HG03442 (cell line): ENCODE data around the gene VWDE.
"Not testable (repeated sequence)": the region's sequence is repeated elsewhere in the genome, so short reads cannot be mapped to it uniquely, and the experiment has no call there.

ENCODE experiments used
- ATAC-seq: cut with Tn5 transposase; IDR thresholded peaks from one replicate; pipeline ENCODE4 v1.9.1; 2021; ENCODE audit warnings: mild to moderate bottlenecking, moderate library complexity; ENCODE audit not compliant: unreplicated experiment

Gene VWDE

DNA sequence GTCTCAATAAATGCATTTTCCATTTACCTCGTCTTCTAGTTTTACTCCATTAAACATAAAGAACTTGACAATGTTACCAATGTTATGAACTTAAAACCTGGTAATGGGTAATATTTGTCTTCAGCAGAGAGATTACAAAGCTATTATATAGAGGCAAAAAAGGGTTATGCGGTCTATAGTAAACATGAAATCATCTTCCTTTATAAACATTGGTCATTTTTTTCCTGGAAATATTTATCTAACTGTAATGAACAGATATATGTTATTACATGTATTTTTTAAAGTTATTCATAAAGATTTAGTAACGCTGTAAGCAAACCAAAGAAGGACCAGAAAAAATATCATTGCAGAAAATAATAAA, 1.3 kb downstream of the VWDE start:
- no peak for ATAC-seq

DNA sequence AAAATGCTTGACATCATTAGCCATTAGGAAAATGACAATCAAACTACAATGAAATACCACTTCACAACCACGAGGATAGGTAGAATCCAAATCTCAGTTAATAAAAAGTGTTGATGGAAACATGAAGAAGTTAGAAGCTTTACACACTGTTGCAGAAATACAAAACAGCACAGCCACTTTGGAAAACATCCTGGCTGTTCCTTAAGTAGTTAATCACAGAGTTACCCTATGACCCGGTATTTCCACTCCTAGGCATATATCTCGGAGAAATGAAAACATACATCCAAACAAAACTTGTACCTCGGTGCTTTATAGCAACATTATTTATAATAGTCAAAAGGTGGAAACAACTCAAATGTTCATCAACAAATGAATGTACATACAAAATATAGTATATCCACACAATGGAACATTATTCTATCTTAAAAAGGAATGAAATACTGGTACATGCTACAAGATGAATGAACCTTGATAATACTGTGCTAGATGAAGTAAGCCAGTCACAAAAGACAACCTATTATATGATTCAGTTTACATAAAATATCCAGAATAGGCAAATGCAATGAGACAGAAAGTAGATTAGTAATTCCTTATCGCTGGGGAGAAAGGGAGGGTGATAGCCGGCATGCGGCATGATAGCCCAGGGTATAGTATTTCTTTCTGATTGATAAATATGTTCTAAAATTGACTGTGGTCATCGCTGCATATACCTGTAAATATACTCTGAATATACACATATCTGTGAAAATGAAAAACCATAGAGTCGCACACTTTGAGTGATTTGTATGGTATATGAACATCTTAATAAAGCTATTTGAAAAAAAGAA, 1.9 kb downstream of the VWDE start:
- ATAC-seq: no peak

DNA sequence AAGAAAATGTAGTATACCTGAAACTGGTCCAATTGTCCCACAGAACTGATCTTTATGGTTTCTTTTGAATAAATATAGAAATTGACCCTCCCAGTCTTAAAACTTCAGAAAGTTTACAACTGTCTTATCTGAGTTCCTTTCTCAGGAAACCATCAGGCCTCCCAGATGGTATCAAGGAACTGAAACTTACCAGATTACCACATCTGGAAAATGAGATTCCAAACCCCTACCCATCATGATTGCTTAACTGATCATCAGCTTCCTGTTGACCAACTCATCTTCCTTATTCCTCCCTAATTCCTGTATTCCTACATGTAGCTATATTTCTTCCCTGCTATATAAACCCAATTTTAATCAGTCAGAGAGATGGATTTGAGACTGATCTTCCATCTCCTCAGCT, 5.5 kb downstream of the VWDE start:
- ATAC-seq: no peak

DNA sequence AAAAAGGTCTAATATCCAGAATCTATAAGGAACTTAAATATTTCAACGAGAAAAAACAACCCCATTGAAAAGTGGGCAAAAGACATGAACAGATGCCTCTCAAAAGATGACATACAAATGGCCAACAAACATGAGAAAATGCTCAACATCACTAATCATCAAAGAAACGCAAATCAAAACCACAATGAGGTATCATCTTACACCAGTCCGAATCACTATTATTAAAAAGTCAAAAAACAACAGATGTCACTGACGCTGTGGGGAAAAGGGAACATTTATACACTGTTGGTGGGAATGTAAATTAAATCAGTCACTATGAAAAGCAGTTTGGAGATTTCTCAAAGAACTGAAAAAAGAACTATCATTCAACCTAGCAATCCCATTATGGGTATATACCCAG, 6.0 kb downstream of the VWDE start:
- no peak for ATAC-seq

DNA sequence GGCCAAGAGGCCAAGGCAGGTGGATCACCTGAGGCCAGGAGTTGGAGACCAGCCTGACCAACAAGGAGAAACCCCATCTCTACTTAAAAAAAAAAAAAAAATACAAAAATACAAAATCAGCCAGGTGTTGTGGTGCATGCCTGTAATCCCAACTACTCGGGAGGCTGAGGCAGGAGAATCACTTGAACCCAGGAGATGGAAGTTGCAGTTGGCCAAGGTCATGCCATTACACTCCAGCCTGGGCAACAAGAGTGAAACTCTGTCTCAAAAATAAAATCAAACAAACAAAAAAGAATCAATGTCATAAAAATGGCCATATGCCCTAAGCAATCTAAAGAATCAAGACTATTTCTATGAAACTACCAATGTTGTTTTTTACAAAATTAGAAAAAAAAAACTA, 7.0 kb downstream of the VWDE start:
- ATAC-seq: not testable (repeated sequence)

DNA sequence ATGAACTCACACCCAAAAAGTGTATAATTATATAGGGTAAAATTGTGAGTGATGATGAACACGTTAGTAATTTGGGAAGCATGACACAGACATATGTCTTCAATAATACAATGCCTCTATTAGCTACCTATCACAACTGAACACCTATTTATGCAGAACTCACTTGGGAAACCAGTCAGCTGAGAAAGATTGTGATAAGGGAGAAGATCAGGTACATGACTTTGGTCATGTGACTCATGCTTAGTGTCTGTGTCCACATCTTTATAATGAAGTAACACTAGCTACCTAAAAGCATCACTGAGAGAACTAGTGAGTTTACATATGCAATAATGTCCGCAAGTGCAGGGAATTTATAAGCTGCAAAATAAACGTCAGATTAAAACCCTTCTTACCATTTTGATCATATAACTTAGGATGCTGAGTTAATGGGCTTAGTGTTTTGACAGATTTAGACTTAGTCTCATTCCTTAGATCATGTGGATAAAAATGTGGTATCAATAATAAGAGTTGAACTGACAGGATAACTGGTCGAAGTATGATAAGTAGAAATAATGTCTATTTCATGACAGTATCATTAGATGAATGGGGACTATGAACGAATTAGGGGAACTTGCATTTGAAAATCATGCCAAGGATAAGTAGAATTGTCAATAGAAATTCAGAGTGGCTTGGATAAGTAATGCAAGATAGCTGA, 11.6 kb downstream of the VWDE start:
- ATAC-seq: no peak

DNA sequence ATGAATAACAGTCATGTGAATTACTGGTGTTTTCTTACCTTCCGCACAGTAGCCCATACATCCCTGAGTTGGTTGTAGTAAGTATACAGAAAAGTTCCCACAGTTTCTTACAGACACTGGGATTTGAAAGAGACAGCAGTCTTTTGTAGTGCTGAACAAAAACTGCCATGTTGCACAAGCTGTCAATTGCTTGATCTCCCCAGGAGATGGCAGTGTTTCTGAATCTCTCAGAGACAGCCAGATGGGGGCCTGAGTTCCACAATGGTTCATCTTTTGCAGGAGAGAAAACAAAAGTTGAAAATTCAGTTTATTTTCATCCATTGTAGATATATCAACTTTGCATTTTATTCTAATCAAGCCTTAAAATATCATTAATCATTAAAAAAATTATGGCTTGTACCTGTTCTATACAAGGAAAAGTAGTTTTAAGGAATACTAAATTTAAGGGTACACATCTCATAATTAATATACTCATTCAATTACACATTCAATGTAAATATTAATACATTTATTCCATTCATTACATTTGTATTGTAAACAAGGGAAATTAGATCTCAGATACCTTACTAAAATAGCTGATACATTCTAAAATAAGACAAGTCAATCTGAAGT, 14.5 kb downstream of the VWDE start:
- ATAC-seq: peak; percentile 99

DNA sequence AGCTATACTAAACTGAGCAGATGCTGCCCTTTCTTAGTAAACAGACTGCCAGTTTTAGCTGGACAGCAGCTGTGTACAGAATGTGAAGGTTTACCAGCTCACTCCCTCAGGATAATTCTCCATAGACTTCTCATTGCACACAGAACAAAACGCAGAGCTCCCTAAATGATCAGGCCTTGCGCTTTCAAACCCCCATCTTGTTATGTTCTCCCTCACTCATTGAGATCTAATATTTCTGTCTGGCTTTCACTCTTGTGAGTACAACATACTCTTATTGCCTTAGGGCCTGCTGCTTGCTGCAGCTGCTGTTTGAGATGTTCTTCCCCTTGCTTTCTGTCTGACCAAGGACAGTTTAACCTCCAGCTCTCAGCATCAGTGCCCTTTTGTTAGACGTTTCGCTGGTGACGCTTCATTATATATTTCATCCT, 17.3 kb downstream of the VWDE start:
- ATAC-seq: no peak

DNA sequence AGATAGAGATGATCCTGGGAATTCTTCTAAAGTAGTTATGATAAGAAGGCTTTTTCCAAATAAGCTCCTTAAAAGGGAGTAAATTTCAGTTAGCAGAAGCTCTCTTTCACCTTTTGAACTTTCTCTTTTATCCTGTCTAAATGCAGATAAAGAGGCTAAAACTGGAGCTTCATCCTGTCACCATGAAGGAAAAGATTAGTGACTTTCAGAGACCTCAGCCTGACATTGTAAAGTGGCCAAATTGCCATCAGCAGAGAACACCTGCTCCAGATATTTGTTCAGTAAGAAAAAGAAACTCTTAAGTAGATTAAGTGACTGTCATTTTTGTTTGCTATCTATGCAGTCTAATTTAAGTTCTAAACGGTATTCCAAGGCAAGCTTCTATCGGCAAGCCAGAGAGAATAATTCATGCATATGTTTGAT, 18.3 kb downstream of the VWDE start:
- ATAC-seq: no peak

DNA sequence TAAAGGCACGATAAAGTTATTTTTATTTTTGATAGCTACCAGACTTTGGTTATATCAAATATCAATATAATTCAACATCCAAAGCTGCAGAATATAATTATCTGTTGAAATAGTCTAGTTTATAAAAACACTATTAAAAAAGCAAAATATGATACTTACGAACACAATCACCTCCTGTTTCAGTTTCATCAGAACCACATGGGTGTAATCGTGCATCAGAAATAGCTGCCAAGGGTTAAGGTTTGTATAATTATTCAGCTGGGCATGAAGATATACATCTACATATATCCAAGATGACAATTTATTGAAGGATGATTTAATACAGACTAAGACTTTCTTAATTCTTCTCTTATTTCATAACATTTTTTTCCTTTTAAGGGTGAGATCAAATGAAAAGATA, 20.3 kb downstream of the VWDE start:
- ATAC-seq: no peak

DNA sequence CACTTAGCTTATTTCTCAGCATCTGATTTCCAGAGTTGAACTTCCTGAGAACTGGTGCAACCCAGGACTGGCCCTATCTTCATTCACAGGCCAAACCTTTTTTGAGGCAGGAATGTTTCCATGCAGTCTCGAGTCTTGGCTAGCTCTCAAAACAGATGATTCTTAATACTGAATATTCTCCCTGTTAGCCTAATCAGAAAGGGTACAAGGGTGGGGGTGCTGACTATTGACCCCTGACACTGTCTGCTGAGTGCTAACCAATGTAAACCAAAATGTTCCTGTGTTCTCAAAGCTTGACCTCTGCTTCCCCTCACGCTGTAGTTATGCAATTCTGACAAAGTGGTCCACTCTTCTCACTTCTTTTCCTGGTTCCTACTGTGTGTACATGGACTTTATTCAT, 25.3 kb downstream of the VWDE start:
- ATAC-seq: no peak

DNA sequence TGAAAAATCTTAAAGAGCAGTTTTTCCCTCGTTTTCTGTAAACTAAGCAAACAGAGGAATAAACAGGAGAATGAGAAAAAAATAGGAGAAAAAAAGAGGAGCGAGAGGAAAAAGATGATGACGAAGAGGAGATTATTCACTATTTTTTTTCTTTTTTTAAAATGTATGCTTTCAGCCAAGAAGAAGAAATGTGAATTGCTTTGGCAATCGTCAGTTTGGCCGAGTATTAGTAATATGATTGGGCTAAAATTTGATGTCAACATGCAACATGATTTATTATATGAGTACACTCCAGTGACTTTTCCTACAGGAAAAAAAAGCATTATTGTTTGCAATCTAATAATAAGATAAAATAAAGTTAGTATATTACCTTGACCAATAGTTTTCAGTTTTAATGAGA, 26.3 kb downstream of the VWDE start:
- ATAC-seq: no peak

DNA sequence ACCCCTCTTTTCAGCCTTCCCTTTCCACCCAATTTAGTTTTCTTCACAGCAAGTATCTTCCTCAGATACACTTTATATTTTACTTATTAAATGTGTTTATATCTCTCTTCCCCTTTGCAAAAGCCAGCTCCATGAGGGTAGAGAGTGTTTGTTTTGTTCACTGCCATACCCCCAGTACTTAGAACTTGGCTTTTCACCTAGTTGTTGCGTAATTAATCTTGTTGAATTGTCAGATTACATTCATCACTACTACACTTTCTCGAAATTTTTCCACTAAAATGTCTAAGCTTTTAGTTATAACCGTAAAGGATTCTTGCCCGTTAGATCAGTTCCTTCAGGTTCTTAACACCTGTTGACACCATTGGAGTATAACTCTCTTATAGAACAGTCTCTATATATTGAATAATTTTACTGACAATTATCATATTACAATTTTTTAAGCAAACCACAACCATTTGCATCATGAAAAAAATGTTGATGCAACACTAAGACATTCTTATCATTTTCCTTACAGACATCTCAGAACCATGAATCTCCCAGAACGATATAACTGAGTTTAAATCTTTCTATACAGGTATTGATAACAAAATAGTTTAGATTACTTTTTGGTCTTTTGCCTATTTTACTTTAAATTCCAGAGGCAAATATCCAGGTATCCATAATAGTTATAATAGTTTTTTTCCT, 29.9 kb downstream of the VWDE start:
- ATAC-seq: no peak

DNA sequence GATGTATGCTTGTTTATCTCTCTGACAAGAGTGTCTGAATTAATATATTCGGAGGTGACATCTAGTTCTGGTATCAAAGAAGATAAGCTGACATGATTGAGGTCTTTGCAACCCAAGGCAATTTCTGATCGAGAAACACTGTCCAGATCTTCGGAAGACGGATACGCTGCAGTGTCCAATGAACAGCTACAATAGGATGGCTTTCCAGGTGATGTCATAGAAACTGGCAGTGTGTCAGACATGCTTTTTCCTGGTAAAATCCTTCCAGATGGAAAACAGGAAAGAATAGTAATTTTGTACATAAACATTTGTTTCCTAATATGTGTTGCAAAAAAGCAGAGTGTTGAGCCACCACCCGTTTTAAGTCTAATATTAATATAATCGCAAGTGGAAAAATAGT, 33.4 kb downstream of the VWDE start:
- no peak for ATAC-seq

DNA sequence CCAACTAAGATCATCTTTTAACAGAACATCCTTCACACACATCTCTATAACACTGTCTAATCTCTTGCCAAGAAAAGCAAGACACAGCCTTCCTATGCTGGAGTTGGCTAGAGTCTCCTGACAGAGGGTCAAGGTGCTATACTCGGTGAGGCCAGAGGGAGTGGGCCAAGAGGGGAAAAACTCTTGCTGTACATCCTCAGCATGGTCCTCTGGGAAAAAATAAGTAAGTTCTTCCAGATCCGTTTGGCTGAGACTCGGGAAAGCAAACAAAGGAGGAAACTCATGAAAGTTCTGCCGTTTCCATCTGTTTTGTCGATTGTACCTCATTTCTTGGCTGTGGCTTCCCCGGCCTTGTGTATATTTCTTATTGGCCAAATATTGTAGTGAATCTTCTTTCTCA, 33.9 kb downstream of the VWDE start:
- no peak for ATAC-seq

DNA sequence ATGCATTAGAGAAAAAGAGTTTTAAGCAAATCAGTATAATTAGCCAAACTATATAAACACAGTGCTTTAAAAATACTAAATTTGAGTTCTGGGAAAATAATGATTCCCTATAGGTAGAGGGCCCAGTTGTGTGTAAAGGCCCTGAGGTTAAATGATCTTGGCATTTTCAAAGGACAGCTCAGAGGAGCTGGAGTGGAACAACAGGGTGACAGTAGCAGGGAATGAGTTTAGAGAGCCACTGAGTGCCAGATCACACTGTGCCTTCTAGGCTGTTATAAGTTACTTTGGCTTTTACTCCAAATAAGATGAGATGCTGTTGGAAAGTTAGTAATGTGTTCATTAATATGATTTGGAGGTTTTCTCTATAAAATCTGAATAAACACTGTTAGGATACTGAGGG, 34.6 kb downstream of the VWDE start:
- ATAC-seq: no peak

DNA sequence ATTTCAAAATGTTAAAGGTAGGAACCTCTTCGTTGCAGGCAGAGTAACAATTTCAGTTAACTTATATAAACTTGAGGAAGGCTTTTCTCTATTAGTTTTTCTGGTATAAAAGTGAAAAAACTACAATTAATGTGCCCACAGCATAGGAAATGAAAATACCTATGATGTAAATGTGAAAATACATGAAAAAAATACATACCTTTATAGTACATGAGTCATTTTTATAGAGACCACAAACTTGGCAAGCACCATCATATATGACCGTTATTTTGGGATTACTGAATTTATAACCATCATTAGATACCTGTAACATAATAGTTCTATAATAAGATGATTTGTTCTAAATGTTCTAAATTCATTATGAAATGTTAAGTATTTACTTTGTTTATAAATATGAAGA, 42.7 kb downstream of the VWDE start:
- no peak for ATAC-seq

DNA sequence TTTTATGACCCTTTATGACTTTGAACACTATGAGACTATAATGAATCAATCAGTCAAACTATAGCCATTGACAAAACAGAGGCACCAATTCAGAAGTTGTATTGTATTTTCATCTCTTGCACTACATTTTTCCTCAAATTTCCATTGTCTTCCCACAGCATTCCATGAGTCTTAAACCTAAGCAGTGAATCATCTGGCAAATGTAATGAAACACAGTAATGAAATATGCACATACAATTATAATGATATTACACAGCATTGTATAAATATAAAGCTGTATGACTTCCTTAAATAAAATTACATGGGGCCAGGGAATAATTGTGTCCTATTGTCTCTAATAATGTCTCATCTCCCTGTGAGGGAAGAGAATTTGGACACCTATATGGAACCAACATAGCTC, 45.0 kb downstream of the VWDE start:
- ATAC-seq: no peak

DNA sequence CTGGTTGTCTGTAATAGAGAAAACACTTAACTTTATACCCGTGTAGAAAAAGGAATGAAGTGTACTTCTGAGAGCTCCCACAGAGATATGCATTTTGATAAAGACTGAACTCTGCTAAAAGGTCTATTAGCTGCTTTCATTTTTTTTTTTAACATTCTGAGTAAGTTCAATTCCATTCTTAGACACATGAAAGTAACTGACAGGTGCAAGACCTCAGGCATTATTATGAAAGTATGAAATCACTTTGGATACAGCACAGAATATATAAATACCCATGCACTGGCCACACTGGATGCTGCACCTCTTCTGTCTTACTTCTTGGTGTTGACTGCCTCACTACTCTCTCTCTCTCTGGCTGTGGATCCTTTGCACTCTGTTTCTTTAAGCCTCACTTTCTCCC, 46.2 kb downstream of the VWDE start:
- peak; percentile 70 for ATAC-seq

DNA sequence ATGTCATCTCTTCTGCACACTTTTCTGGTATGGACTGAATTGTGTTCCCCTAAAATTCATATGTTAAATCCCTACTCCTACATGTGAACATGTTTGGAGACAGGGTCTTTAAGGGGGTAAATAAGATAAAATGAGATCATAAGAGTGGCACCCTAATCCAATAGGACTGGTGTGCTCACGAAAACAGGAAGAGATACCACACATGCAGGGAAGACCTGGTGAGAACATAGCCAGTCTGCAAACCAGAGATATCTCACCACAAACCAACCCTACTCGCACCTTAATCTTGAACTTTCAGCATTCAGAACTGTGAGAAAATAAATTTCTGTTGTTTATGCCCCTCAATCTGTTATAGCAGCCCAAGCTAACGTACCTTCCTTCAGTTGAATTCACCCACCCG, 51.8 kb downstream of the VWDE start:
- no peak for ATAC-seq

DNA sequence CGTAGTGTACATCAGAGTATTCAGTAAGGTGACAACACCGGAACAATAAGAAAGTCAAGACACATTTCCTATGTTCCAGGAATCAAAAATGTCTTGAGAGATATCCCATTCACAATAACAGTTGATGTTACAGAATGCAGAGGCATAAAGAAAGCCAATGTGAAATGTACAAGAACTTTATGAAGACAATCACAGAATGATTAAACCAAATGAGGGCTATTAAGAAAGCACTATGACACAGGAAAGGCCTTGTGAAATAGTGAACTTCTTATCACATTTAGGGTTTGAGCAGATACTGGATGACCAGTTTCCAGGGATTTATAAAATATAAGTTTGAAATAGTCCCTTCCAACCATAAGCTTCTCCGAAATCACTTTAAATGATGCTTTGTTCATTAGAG, 52.7 kb downstream of the VWDE start:
- ATAC-seq: no peak

DNA sequence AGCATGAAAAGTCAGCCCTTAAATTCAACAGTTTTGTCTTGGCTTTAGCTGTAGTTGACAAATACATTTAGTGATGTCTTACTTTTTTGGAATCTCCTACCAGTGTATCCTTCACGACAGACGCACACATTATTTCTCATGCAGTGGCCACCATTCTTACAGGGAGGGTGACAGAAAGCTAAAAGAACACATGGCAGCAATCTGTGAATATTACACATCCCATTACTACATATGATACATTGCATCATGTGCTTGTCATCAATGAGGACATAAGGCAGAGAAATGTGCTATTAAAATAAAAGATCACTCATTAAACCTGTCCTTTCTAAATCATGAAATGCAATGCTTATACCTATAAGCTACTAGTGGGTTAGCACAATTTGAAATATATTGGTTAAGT, 66.6 kb downstream of the VWDE start:
- no peak for ATAC-seq
